ENCODE data around the gene TMEM256.

Gene TMEM256

DNA sequence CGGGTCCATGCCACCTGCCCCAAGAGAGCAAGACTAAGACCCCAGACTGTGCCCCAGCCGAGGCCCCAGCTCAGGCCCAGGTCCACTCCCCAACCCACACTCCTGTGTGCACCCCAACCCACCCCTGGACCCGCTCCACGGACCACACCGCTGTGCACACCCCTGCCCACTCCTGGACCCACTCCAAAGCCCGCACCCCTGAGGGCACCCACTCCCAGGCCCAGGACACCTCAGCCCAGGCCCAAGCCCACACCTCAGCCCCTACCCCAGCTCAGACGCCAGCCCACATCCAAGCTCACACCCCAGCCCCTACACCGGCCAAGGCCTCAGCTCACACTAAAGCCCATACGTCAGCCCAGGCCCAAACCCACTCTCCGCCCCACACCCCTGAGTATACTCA is 25.8 kb upstream of the TMEM256 start:
- DNase-seq (ENCODE audit: low read depth in 2 of 2) = no peak

GRCh38 chr17:7428557-7428956 is 24.7 kb upstream of the TMEM256 start, which contains the start of gene SPEM3:
SPEM3 (plus strand) TSS chr17:7428857; CDS start chr17:7428903, 46 bp downstream.
- DNase-seq (ENCODE audit: low read depth in 2 of 2) = no peak

GRCh38 chr17:7427549-7427948 is 23.7 kb upstream of the TMEM256 start:
- DNase-seq (ENCODE audit: low read depth in 2 of 2) = no peak

DNA sequence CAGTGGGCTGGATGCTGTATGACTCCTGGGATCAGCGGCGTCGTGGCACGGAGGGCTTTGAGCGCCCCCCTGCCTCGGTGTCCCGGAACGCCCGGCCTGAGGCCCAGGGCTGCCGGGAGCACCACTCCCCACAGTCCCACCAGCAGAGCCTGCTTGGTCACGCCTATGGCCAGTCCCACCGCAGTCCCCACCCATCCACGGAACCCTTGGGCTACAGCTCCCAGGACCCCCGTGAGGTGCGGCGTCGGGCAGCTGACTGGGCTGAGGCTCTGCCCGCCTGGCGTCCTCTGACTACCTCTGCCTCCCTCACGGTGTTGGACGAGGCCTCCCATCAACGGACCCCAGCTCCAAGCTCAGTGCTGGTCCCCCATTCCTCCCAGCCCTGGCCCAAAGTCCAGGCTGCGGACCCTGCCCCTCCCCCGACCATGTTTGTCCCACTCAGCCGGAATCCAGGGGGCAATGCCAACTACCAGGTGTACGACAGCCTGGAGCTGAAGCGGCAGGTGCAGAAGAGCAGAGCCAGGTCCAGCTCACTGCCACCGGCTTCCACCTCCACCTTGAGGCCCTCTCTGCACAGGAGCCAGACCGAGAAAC is 23.1 kb upstream of the TMEM256 start:
- no peak for DNase-seq (ENCODE audit: low read depth in 2 of 2)

- DNase-seq (ENCODE audit: low read depth in 2 of 2) = no peak
Measured at GRCh38 chr17:7426203-7426863, 22.4 kb upstream of the TMEM256 start.

DNA sequence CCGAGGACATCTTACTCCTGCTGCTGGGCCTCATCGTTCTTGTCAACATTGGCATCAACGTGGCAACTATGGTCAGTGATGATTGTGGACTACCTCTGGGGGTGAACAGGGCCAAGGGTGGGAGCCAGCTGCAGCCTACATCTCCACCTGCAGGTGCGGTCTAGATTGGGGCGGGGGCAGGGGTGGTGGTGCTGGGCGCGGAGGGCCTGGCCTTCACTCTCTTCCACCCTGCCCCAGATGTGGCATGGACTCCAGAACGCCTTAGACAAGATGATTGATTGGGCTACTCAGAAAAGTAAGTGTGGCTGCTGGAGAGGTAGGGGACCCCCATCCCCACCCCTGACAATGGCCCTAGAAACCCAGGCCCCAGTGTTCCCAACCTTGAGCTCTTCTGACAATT is 21.9 kb upstream of the TMEM256 start:
- DNase-seq (ENCODE audit: low read depth in 2 of 2) = no peak

DNA sequence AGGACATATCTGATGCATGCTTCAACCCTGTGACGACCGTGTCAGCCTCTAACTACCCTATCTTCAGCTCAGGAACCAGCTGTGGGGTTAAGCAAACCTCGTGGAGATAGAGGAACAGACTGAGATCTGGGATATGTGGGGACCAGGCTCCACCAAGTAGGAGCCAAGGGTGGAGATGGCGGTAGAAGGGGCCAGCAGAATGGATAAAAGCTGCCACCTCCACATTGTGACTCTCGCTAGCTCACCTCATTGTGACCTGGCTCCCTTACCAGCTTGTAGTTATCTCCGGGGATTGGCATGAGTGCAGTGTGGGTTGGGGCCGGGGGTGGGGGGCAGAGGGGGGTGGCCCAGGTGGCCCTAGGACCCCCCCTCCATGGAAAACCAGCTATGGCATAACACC is 21.4 kb upstream of the TMEM256 start, which contains the start of gene SPEM2:
SPEM2 (plus strand) TSS at position 301 of the 400 bp plus-strand sequence; CDS start at position 374, 73 bp downstream.
- DNase-seq (ENCODE audit: low read depth in 2 of 2) = no peak

- no peak for DNase-seq (ENCODE audit: low read depth in 2 of 2)
Measured at GRCh38 chr17:7423679-7424078, 19.8 kb upstream of the TMEM256 start.

DNA sequence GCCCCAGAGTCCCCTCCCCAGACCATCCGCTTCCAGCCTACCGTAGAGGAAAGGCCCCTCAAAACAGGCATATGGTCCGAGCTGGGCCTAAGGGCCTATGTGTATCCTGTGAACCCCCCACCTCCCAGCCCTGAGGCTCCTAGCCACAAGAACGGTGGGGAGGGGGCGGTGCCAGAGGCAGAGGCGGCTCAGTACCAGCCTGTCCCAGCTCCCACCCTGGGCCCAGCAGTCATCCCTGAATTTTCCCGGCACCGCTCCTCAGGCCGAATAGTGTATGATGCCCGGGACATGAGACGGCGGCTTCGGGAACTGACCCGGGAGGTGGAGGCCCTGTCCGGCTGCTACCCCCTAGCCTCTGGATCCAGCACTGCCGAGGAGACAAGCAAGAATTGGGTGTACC is 17.3 kb upstream of the TMEM256 start:
- no peak for DNase-seq (ENCODE audit: low read depth in 2 of 2)

GRCh38 chr17:7419819-7420610 is 16.1 kb upstream of the TMEM256 start, which contains the start of gene SPEM1:
SPEM1 (plus strand) TSS chr17:7420324; CDS start chr17:7420385, 61 bp downstream.
- no peak for DNase-seq (ENCODE audit: low read depth in 2 of 2)

DNA sequence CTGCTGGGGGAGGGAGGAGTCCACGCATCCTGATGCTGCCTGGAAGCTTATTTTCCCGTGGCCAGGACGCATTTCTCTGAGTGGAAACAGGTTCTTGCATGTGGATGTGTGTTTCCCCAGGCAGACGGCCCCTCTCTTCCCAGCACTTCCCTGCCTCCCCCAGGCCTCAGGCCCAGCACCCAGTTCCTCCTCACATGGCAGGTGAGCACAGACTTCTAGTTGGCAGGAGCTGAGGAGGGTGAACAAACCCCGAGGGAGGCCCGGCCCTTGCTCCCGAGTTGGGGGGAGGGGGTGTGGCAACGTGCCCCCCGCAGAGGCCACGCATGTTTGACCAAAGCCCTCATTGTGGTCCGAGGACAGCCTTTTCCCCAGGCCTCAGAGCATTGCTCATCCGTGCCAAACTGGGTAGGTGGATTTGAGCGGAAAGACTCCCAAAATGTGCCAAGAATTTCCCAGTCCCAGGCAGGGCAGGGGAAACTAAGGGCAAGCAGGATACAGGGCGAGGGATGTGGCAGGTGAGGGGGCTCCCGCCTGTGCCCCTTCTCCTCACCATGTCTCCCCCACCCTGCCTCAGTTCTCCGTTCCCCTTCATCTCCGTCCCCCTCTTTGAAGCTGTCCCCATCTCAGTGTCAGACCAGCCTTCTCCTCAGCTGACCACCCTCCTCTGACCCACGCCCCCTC is 14.7 kb upstream of the TMEM256 start:
- no peak for DNase-seq (ENCODE audit: low read depth in 2 of 2)

GRCh38 chr17:7417056-7417655 is 13.3 kb upstream of the TMEM256 start:
- no peak for DNase-seq (ENCODE audit: low read depth in 2 of 2)

- no peak for DNase-seq (ENCODE audit: low read depth in 2 of 2)
Measured at GRCh38 chr17:7416323-7416722, 12.4 kb upstream of the TMEM256 start.

DNA sequence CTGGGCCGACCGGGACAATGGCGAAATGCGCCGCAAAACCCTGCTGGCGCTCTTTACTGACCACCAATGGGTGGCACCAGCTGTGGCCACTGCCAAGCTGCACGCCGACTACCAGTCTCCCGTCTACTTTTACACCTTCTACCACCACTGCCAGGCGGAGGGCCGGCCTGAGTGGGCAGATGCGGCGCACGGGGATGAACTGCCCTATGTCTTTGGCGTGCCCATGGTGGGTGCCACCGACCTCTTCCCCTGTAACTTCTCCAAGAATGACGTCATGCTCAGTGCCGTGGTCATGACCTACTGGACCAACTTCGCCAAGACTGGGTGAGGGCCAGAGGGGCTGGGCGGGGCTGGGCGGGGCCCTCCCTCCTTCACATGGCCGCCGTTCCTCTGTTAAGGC is 11.9 kb upstream of the TMEM256 start:
- DNase-seq (ENCODE audit: low read depth in 2 of 2) = no peak

- no peak for DNase-seq (ENCODE audit: low read depth in 2 of 2)
Measured at GRCh38 chr17:7414837-7415236, 10.9 kb upstream of the TMEM256 start.

DNA sequence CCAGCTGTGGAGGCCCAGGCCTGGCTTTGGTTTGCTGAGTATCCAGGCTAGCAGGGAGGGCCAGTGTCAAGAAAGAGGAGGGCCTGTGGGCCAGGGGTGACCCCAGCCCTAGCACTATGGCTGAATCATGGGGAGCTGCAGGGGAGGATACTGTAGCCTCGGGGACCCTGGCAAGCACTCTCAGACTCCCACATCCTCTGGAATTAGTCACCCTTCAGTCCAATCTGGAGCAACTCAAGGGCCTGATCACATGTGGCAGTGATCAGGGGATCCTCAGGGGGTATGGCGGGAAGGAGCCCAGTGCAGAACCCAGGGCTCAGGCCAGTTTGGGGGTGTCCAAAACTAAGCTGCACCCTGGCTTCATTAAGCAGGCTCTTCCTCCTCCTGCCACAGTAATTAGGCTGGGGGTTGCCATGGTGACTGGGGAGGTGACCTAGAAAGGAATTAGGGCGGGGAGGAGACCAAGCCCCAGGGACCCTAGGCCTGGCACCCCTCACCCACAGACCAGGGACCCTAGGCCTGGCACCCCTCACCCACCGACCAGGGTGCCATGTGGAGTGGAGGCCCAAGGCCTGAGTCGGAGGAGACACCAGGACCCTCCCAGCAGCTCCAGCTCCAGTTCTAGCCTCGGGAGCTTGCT is 9.6 kb upstream of the TMEM256 start:
- DNase-seq (ENCODE audit: low read depth in 2 of 2) = no peak

DNA sequence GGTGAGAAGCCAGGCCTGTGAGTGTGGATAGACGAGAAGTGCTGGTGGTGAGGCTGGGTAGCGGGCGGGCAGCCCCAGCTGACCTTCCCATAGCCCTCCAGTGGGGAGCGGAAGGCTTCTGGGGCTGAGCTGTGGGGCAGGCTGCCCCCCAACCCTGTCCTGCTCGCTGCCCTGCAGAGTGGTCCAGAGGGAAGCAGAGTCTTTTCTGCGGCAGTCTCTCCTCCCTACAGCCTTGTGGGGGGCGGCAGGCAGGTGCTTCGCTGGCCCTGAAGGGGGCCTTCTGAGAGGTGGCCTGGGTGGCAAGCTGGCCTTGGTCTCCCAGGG is 7.5 kb upstream of the TMEM256 start:
- DNase-seq (ENCODE audit: low read depth in 2 of 2) = no peak

GRCh38 chr17:7410634-7411426 is 6.9 kb upstream of the TMEM256 start:
- DNase-seq (ENCODE audit: low read depth in 2 of 2) = no peak

DNA sequence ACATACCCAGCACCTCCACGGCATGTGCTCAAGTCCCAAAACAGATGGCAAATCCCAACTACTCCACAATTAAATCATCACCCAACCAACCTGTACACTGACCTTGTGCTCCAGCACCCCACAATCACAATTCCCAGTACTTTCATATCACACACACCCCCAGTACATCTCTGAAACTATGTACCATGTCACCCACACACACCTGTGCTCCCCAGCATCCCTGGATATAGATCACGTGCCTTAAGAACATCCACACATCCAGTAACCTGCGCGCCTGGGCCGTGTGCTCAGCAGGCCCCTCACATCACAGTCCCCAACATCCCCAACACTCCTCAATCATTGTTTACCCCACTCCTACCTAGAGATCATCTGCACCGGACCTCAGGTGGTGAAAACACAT is 5.8 kb upstream of the TMEM256 start:
- no peak for DNase-seq (ENCODE audit: low read depth in 2 of 2)

GRCh38 chr17:7408863-7409262 is 5.0 kb upstream of the TMEM256 start:
- no peak for DNase-seq (ENCODE audit: low read depth in 2 of 2)
